Activated naive CD8-positive, alpha-beta T cell treated with anti-CD3 and anti-CD28 coated beads for 36 hours (primary cell): Measurements from ENCODE around the gene NRIP1. TPM values are rescaled to one million over a fixed set of nuclear protein-coding genes. Genes with fewer than 3 reads are reported as not detected.

Source experiments
- DNase-seq: peaks from one replicate; pipeline ENCODE4 v3.0.0; 2021
- H3K27ac Mint-ChIP-seq: one replicate; pipeline ENCODE4 v1.8.0; 2022; ENCODE audit warnings: mild to moderate bottlenecking, moderate library complexity, mixed read lengths
- H3K27me3 Mint-ChIP-seq: one replicate; pipeline ENCODE4 v1.8.0; 2022; ENCODE audit warnings: mild to moderate bottlenecking, mixed read lengths
- H3K36me3 Mint-ChIP-seq: one replicate; pipeline ENCODE4 v1.8.0; 2021; ENCODE audit warnings: mild to moderate bottlenecking, mixed read lengths
- H3K4me1 Mint-ChIP-seq: one replicate; pipeline ENCODE4 v1.8.0; 2021; ENCODE audit warnings: mixed read lengths
- H3K4me3 Mint-ChIP-seq: one replicate; pipeline ENCODE4 v1.8.0; 2022; ENCODE audit warnings: mild to moderate bottlenecking, moderate library complexity, mixed read lengths
- H3K9me3 Mint-ChIP-seq: one replicate; pipeline ENCODE4 v1.8.0; 2022; ENCODE audit warnings: mixed read lengths
- total RNA-seq, 2 experiments: library from RNA; stranded (reverse); gene quantifications; one replicate each; pipeline ENCODE4 v1.2.3, GENCODE V29; 2021

Gene NRIP1
- total RNA-seq, 2 experiments from 2014 or later = 26.0 to 28.3 TPM

- no peak for DNase-seq
- Mint-ChIP-seq H3K36me3 (peaks cover 6% of the 10 kb centered on the region), H3K27ac (peak overlapping the region; percentile 18), H3K27me3 (no peaks in the 10 kb centered on the region), H3K4me1 (peaks cover 78% of the 10 kb centered on the region), H3K9me3 (no peaks in the 10 kb centered on the region), H3K4me3 (no peak overlapping the region)
These were observed 5.4 kb downstream of the NRIP1 start for GRCh38 chr21:15059397-15059796.

- Mint-ChIP-seq H3K4me3 (peak overlapping the region; percentile 56), H3K27me3 (no peaks in the 10 kb centered on the region)
These were observed 5.9 kb downstream of the NRIP1 start for GRCh38 chr21:15058854-15059263.

GRCh38 chr21:15057285-15057684, 7.5 kb downstream of the NRIP1 start:
- H3K27ac Mint-ChIP-seq = peak overlapping the region; percentile 12
- no peaks in the 10 kb centered on the region for H3K9me3 Mint-ChIP-seq
- peaks cover 3% of the 10 kb centered on the region for H3K36me3 Mint-ChIP-seq
- no peaks in the 10 kb centered on the region for H3K27me3 Mint-ChIP-seq
- H3K4me1 Mint-ChIP-seq = peaks cover 90% of the 10 kb centered on the region
- DNase-seq = no peak
- peak overlapping the region; percentile 53 for H3K4me3 Mint-ChIP-seq

More at GRCh38 chr21:15058854-15059263, 5.9 kb downstream of the NRIP1 start:
- Mint-ChIP-seq H3K9me3 (no peaks in the 10 kb centered on the region), H3K4me1 (peaks cover 83% of the 10 kb centered on the region), H3K27ac (peak overlapping the region; percentile 81), H3K36me3 (peaks cover 9% of the 10 kb centered on the region)
- no peak for DNase-seq

- DNase-seq = no peak
- Mint-ChIP-seq H3K4me3 (no peak overlapping the region), H3K27me3 (no peaks in the 10 kb centered on the region), H3K4me1 (peaks cover 89% of the 10 kb centered on the region), H3K36me3 (peaks cover 3% of the 10 kb centered on the region), H3K27ac (no peak overlapping the region), H3K9me3 (no peaks in the 10 kb centered on the region)
These were observed 10.1 kb downstream of the NRIP1 start for GRCh38 chr21:15054606-15055239.

GRCh38 chr21:15054089-15054488, 10.7 kb downstream of the NRIP1 start:
- H3K9me3 Mint-ChIP-seq = no peaks in the 10 kb centered on the region
- no peak for DNase-seq
- no peak overlapping the region for H3K27ac Mint-ChIP-seq
- H3K4me1 Mint-ChIP-seq = peaks cover 85% of the 10 kb centered on the region
- peaks cover 3% of the 10 kb centered on the region for H3K36me3 Mint-ChIP-seq
- H3K4me3 Mint-ChIP-seq = peak overlapping the region; percentile 13
- H3K27me3 Mint-ChIP-seq = no peaks in the 10 kb centered on the region

GRCh38 chr21:15053500-15053899, 11.3 kb downstream of the NRIP1 start:
- Mint-ChIP-seq H3K27me3 (no peaks in the 10 kb centered on the region), H3K27ac (no peak overlapping the region), H3K4me1 (peaks cover 82% of the 10 kb centered on the region), H3K36me3 (peaks cover 5% of the 10 kb centered on the region), H3K4me3 (no peak overlapping the region), H3K9me3 (no peaks in the 10 kb centered on the region)
- DNase-seq = no peak

GRCh38 chr21:15052459-15052763, 12.4 kb downstream of the NRIP1 start:
- DNase-seq = no peak
- peaks cover 81% of the 10 kb centered on the region for H3K4me1 Mint-ChIP-seq
- H3K27me3 Mint-ChIP-seq = no peaks in the 10 kb centered on the region
- H3K9me3 Mint-ChIP-seq = no peaks in the 10 kb centered on the region
- peak overlapping the region; percentile 78 for H3K4me3 Mint-ChIP-seq
- peak overlapping the region; percentile 82 for H3K27ac Mint-ChIP-seq
- H3K36me3 Mint-ChIP-seq = peaks cover 10% of the 10 kb centered on the region

GRCh38 chr21:15051644-15052458, 12.9 kb downstream of the NRIP1 start:
- Mint-ChIP-seq H3K9me3 (peaks cover 2% of the 10 kb centered on the region), H3K27ac (peak overlapping the region; percentile 82), H3K27me3 (no peaks in the 10 kb centered on the region), H3K4me1 (peaks cover 76% of the 10 kb centered on the region), H3K36me3 (peaks cover 15% of the 10 kb centered on the region), H3K4me3 (peak overlapping the region; percentile 78)
- no peak for DNase-seq

GRCh38 chr21:15050568-15051377, 14.0 kb downstream of the NRIP1 start:
- peaks cover 26% of the 10 kb centered on the region for H3K36me3 Mint-ChIP-seq
- peak overlapping the region; percentile 78 for H3K4me3 Mint-ChIP-seq
- DNase-seq = no peak
- peaks cover 8% of the 10 kb centered on the region for H3K9me3 Mint-ChIP-seq
- H3K4me1 Mint-ChIP-seq = peaks cover 71% of the 10 kb centered on the region
- H3K27ac Mint-ChIP-seq = no peak overlapping the region
- no peaks in the 10 kb centered on the region for H3K27me3 Mint-ChIP-seq

- H3K4me1 Mint-ChIP-seq = peaks cover 34% of the 10 kb centered on the region
- no peak for DNase-seq
- peaks cover 14% of the 10 kb centered on the region for H3K9me3 Mint-ChIP-seq
- no peaks in the 10 kb centered on the region for H3K27me3 Mint-ChIP-seq
- no peak overlapping the region for H3K27ac Mint-ChIP-seq
- H3K4me3 Mint-ChIP-seq = no peak overlapping the region
- peaks cover 57% of the 10 kb centered on the region for H3K36me3 Mint-ChIP-seq
These were observed 19.8 kb downstream of the NRIP1 start for GRCh38 chr21:15045017-15045416.

- Mint-ChIP-seq H3K9me3 (peaks cover 18% of the 10 kb centered on the region), H3K27ac (no peak overlapping the region), H3K27me3 (no peaks in the 10 kb centered on the region), H3K4me3 (no peak overlapping the region), H3K4me1 (peaks cover 31% of the 10 kb centered on the region), H3K36me3 (peaks cover 63% of the 10 kb centered on the region)
- no peak for DNase-seq
These were observed 22.3 kb downstream of the NRIP1 start for GRCh38 chr21:15042531-15042930.

GRCh38 chr21:15039607-15040299, 25.0 kb downstream of the NRIP1 start:
- Mint-ChIP-seq H3K36me3 (peaks cover 44% of the 10 kb centered on the region), H3K27ac (no peak overlapping the region), H3K9me3 (peaks cover 8% of the 10 kb centered on the region), H3K4me3 (no peak overlapping the region), H3K4me1 (peaks cover 34% of the 10 kb centered on the region), H3K27me3 (no peaks in the 10 kb centered on the region)
- no peak for DNase-seq

- no peak overlapping the region for H3K4me3 Mint-ChIP-seq
These were observed 26.9 kb downstream of the NRIP1 start for GRCh38 chr21:15037900-15038293.

GRCh38 chr21:15037095-15037899, 27.5 kb downstream of the NRIP1 start:
- Mint-ChIP-seq H3K4me3 (no peak overlapping the region), H3K36me3 (peaks cover 29% of the 10 kb centered on the region), H3K4me1 (peaks cover 43% of the 10 kb centered on the region), H3K27me3 (no peaks in the 10 kb centered on the region), H3K9me3 (peaks cover 4% of the 10 kb centered on the region), H3K27ac (no peak overlapping the region)
- no peak for DNase-seq

More at GRCh38 chr21:15037900-15038293, 26.9 kb downstream of the NRIP1 start:
- H3K36me3 Mint-ChIP-seq = peaks cover 31% of the 10 kb centered on the region
- peaks cover 45% of the 10 kb centered on the region for H3K4me1 Mint-ChIP-seq
- H3K27me3 Mint-ChIP-seq = no peaks in the 10 kb centered on the region
- H3K27ac Mint-ChIP-seq = no peak overlapping the region
- DNase-seq = no peak
- H3K9me3 Mint-ChIP-seq = peaks cover 7% of the 10 kb centered on the region
